Measurements from ENCODE around the gene CCDC97. TPM values are rescaled to one million over a fixed set of nuclear protein-coding genes. Genes with fewer than 3 reads are reported as not detected.
"Not testable (repeated sequence)": the region's sequence is repeated elsewhere in the genome, so short reads cannot be mapped to it uniquely, and the experiment has no call there.

The CCDC97 gene
- total and polyA plus RNA-seq, 2 donors, result 10.8 to 15.4 TPM

DNA sequence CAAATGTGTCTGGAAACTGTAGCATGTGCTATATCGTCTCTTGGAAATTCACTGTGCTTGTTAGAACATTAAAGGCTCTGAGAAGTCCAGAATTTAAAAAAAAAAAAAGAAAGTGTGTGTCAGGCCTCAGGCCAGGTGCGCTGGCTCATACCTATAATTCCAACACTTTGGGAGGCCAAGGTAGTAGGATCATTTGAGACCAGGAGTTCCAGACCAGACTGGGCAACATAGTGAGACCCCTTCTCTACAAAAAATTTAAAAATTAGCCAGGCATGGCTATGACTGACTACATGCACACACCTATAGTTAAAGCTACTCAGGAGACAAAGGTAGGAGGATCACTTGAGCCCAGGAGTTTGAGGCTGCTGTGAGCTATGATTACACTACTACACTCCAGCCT, 40.9 kb upstream of the CCDC97 start:
- H3K9me3 ChIP-seq (ENCODE audit: control insufficient read depth in 2 of 2, insufficient read depth in 1 of 2, low read length in 1 of 2), result no peaks in the 10 kb centered on the region
- 98% methylated on average over 2 of the region's 2 CpGs for WGBS
- H3K27me3 ChIP-seq (ENCODE audit: control insufficient read depth in 2 of 2, insufficient read depth in 1 of 2, low read length in 1 of 2), result no peaks in the 10 kb centered on the region
- no peak overlapping the region for H3K27ac ChIP-seq (ENCODE audit: low read depth in 1 of 2, low read length in 1 of 2)
- H3K4me3 ChIP-seq (ENCODE audit: low read length in 2 of 2), result no peak overlapping the region
- no peak for DNase-seq (ENCODE audit: low read depth in 6 of 9, low spot score in 9 of 9)
- peaks cover 17 to 23% of the 10 kb centered on the region in 2 donors for H3K4me1 ChIP-seq (ENCODE audit: control insufficient read depth in 2 of 2, insufficient read depth in 2 of 2, low read length in 2 of 2)
- peaks cover 61 to 67% of the 10 kb centered on the region in 2 donors for H3K36me3 ChIP-seq (ENCODE audit: control insufficient read depth in 2 of 2, insufficient read depth in 2 of 2, low read length in 1 of 2)

DNA sequence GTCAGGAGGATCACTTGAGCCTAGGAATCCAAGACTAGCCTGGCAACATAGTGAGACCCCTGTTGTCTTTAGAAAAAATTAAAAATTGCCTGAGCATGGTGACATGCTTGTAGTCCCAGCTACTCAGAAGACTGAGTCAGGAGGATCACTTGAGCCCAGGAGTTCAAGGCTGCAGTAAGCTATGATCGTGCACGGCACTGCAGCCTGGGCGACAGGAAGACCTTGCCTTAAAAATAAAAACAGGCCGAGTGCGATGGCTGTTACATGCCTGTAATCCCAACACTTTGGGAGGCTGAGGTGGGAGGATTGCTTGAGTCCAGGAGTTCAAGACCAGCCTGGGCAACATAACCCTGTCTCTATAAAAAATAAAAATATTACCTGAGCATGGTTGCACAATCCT, 40.4 kb upstream of the CCDC97 start:
- WGBS, result 97% methylated on average over 5 of the region's 5 CpGs
- Histone ChIP-seq H3K36me3 (ENCODE audit: control insufficient read depth in 2 of 2, insufficient read depth in 2 of 2, low read length in 1 of 2) (peaks cover 66 to 72% of the 10 kb centered on the region in 2 donors), H3K27ac (ENCODE audit: low read depth in 1 of 2, low read length in 1 of 2) (no peak overlapping the region), H3K27me3 (ENCODE audit: control insufficient read depth in 2 of 2, insufficient read depth in 1 of 2, low read length in 1 of 2) (no peaks in the 10 kb centered on the region), H3K9me3 (ENCODE audit: control insufficient read depth in 2 of 2, insufficient read depth in 1 of 2, low read length in 1 of 2) (no peaks in the 10 kb centered on the region), H3K4me1 (ENCODE audit: control insufficient read depth in 2 of 2, insufficient read depth in 2 of 2, low read length in 2 of 2) (peaks cover 17 to 23% of the 10 kb centered on the region in 2 donors), H3K4me3 (ENCODE audit: low read length in 2 of 2) (no peak overlapping the region)
- no peak for DNase-seq (ENCODE audit: low read depth in 6 of 9, low spot score in 9 of 9)

DNA sequence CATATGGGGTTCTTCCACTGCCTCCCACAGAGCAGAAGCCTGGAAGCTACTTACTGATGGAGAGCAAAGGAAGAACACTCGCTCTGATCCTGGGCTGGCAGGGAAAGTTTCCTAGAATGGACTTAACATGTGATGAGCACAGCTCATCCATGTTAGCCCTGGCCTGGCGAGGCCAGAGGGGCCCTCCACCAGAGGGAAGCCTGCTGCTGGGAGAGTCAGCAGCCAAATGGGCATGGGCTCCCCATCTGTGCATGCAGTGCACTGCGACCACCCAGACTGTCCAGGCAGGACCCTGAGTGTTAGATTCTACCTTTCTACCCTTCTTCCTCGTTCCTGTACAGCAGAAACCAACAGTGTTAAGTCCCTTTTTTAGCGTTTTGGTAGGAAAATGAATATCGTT, 36.9 kb upstream of the CCDC97 start:
- Histone ChIP-seq H3K4me1 (ENCODE audit: control insufficient read depth in 2 of 2, insufficient read depth in 2 of 2, low read length in 2 of 2) (no peaks in the 10 kb centered on the region), H3K27ac (ENCODE audit: low read depth in 1 of 2, low read length in 1 of 2) (no peak overlapping the region), H3K36me3 (ENCODE audit: control insufficient read depth in 2 of 2, insufficient read depth in 2 of 2, low read length in 1 of 2) (peaks cover 92% of the 10 kb centered on the region in 2 donors), H3K4me3 (ENCODE audit: low read length in 2 of 2) (no peak overlapping the region), H3K27me3 (ENCODE audit: control insufficient read depth in 2 of 2, insufficient read depth in 1 of 2, low read length in 1 of 2) (no peaks in the 10 kb centered on the region), H3K9me3 (ENCODE audit: control insufficient read depth in 2 of 2, insufficient read depth in 1 of 2, low read length in 1 of 2) (no peaks in the 10 kb centered on the region)
- 96% methylated on average over 6 of the region's 6 CpGs for WGBS
- no peak for DNase-seq (ENCODE audit: low read depth in 6 of 9, low spot score in 9 of 9)

DNA sequence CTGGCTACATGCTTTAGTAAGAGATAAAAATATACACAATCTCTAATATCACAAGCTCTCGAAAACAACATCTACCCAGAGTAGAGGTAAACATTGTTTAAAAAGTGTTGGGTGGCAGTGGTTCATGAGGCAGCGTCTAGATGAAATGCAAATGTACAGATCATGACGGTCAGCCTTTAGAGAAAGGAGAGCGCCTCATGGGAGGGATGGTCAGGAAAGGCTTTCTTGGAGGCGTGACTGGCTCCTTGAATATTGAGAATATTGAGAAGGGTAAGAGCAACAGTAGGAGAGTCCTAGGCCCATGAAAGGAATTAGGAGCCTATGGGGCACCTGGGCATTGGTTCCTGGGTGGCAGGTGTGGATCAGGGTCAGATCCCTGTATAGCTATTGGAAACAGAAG, 35.2 kb upstream of the CCDC97 start:
- H3K36me3 ChIP-seq (ENCODE audit: control insufficient read depth in 2 of 2, insufficient read depth in 2 of 2, low read length in 1 of 2), result peaks cover 92 to 94% of the 10 kb centered on the region in 2 donors
- H3K27me3 ChIP-seq (ENCODE audit: control insufficient read depth in 2 of 2, insufficient read depth in 1 of 2, low read length in 1 of 2), result no peaks in the 10 kb centered on the region
- H3K4me1 ChIP-seq (ENCODE audit: control insufficient read depth in 2 of 2, insufficient read depth in 2 of 2, low read length in 2 of 2), result no peaks in the 10 kb centered on the region
- H3K4me3 ChIP-seq (ENCODE audit: low read length in 2 of 2), result no peak overlapping the region
- WGBS, result 98% methylated on average over 5 of the region's 5 CpGs
- DNase-seq (ENCODE audit: low read depth in 6 of 9, low spot score in 9 of 9), result no peak
- no peak overlapping the region for H3K27ac ChIP-seq (ENCODE audit: low read depth in 1 of 2, low read length in 1 of 2)
- H3K9me3 ChIP-seq (ENCODE audit: control insufficient read depth in 2 of 2, insufficient read depth in 1 of 2, low read length in 1 of 2), result no peaks in the 10 kb centered on the region

DNA sequence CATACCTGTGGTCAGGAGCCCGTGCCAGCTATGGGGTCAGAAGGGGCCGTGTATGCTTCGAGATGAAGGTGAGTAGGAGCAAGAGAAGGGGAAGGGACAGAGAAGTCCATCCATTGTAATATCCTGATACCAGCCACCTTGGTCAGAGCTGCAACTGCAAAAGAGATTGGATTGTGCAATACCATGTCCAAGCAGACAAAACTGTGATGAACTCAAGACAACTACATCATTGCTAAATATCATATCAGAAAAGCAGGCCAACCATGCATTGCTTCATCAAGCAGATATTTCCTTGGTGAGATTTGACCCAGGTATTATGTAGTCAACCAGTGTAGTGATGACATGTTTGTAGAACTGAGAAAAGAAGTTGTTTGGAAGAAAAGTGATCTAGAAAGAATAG, 33.7 kb upstream of the CCDC97 start:
- no peak for DNase-seq (ENCODE audit: low read depth in 6 of 9, low spot score in 9 of 9)
- no peaks in the 10 kb centered on the region for H3K4me1 ChIP-seq (ENCODE audit: control insufficient read depth in 2 of 2, insufficient read depth in 2 of 2, low read length in 2 of 2)
- H3K4me3 ChIP-seq (ENCODE audit: low read length in 2 of 2), result no peak overlapping the region
- H3K27ac ChIP-seq (ENCODE audit: low read depth in 1 of 2, low read length in 1 of 2), result no peak overlapping the region
- H3K36me3 ChIP-seq (ENCODE audit: control insufficient read depth in 2 of 2, insufficient read depth in 2 of 2, low read length in 1 of 2), result peaks cover 93 to 95% of the 10 kb centered on the region in 2 donors
- H3K27me3 ChIP-seq (ENCODE audit: control insufficient read depth in 2 of 2, insufficient read depth in 1 of 2, low read length in 1 of 2), result no peaks in the 10 kb centered on the region
- WGBS, result 93% methylated on average over 3 of the region's 3 CpGs
- H3K9me3 ChIP-seq (ENCODE audit: control insufficient read depth in 2 of 2, insufficient read depth in 1 of 2, low read length in 1 of 2), result no peaks in the 10 kb centered on the region

DNA sequence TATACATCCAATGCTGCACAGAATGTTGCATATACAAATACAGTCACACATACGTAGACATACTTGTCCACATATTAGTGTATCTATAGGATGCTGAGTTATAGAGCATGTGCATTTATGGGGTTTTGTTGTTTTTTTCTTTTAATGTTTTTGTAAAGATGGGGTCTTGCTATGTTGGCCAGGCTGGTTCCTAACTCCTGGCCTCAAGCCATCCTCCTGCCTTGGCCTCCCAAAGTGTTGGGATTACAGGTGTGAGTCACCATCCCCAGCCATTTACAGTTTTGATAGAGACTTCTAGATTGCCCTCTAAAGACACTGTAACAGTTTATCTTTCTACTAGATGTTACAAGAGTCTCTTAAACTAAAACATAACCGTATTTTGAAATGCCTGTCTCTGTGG, 31.5 kb upstream of the CCDC97 start:
- 98% methylated on average over 2 of the region's 2 CpGs for WGBS
- DNase-seq (ENCODE audit: low read depth in 6 of 9, low spot score in 9 of 9), result no peak
- H3K9me3 ChIP-seq (ENCODE audit: control insufficient read depth in 2 of 2, insufficient read depth in 1 of 2, low read length in 1 of 2), result no peaks in the 10 kb centered on the region
- H3K36me3 ChIP-seq (ENCODE audit: control insufficient read depth in 2 of 2, insufficient read depth in 2 of 2, low read length in 1 of 2), result peaks cover 88 to 92% of the 10 kb centered on the region in 2 donors
- H3K4me1 ChIP-seq (ENCODE audit: control insufficient read depth in 2 of 2, insufficient read depth in 2 of 2, low read length in 2 of 2), result no peaks in the 10 kb centered on the region
- no peaks in the 10 kb centered on the region for H3K27me3 ChIP-seq (ENCODE audit: control insufficient read depth in 2 of 2, insufficient read depth in 1 of 2, low read length in 1 of 2)
- no peak overlapping the region for H3K4me3 ChIP-seq (ENCODE audit: low read length in 2 of 2)
- H3K27ac ChIP-seq (ENCODE audit: low read depth in 1 of 2, low read length in 1 of 2), result no peak overlapping the region

DNA sequence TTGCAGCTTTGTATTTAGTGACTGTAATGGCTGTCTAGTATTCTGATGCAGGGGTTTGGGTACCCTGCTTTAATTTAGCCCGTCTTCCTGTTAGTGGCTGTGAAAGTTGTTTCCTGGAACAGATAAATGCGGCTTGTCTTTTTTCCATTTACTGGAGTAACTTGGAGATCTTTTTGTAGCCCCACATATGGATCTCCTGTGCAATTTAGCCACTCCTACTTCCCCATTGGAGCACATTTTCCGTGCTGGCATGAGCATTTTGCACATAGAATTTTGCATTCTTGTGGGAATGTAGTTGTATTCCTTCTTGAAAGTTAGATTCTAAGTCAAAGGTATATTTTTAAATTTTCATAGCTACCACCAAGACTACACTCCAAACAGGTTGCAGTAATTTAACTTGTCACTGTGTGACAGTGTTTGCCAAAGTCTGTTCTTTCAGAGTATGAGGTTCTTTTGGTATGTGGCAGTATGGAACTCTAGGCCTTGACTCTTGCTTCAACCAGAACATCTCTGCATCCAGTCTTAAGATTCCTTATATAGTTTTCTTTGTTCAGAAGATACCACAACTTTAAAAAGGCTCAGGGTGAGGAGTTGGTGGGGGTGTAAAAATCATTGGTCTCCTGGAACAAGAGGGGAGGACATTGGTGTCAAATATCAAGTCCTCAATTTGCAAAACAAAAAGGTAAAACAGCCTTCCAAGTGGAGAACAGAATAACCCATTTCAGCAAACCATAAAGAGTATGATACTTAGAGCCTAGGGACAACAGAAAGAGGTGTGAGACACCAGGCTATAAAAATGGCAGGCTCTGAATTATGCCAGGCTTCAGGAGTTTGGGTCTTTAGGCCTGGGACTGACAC, 21.1 kb upstream of the CCDC97 start:
- no peaks in the 10 kb centered on the region for H3K27me3 ChIP-seq (ENCODE audit: control insufficient read depth in 2 of 2, insufficient read depth in 1 of 2, low read length in 1 of 2)
- DNase-seq (ENCODE audit: low read depth in 6 of 9, low spot score in 9 of 9), result no peak
- H3K36me3 ChIP-seq (ENCODE audit: control insufficient read depth in 2 of 2, insufficient read depth in 2 of 2, low read length in 1 of 2), result peaks cover 88 to 89% of the 10 kb centered on the region in 2 donors
- no peak overlapping the region for H3K4me3 ChIP-seq (ENCODE audit: low read length in 2 of 2)
- H3K27ac ChIP-seq (ENCODE audit: low read depth in 1 of 2, low read length in 1 of 2), result no peak overlapping the region
- no peaks in the 10 kb centered on the region for H3K4me1 ChIP-seq (ENCODE audit: control insufficient read depth in 2 of 2, insufficient read depth in 2 of 2, low read length in 2 of 2)
- 97% methylated on average over 3 of the region's 3 CpGs for WGBS
- H3K9me3 ChIP-seq (ENCODE audit: control insufficient read depth in 2 of 2, insufficient read depth in 1 of 2, low read length in 1 of 2), result no peaks in the 10 kb centered on the region

DNA sequence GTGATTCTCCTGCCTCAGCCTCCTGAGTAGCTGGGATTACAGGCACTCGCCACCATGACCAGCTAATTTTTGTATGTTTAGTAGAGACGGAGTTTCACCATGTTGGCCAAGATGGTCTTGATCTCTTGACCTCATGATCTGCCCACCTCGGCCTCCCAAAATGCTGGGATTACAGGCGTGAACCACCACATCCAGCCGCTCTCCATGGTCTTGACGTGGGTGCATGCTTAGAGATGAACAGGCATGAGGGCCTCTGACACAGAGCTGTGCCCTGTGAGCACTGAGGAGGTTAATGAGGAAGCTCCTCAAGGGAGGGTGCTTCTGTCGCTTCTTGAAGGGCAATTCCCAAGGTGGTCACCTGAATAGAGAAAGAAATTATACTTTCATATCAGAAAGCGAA, 20.2 kb upstream of the CCDC97 start:
- H3K36me3 ChIP-seq (ENCODE audit: control insufficient read depth in 2 of 2, insufficient read depth in 2 of 2, low read length in 1 of 2), result peaks cover 88 to 90% of the 10 kb centered on the region in 2 donors
- DNase-seq (ENCODE audit: low read depth in 6 of 9, low spot score in 9 of 9); H3K4me3 ChIP-seq (ENCODE audit: low read length in 2 of 2); H3K27ac ChIP-seq (ENCODE audit: low read depth in 1 of 2, low read length in 1 of 2); H3K27me3 ChIP-seq (ENCODE audit: control insufficient read depth in 2 of 2, insufficient read depth in 1 of 2, low read length in 1 of 2); H3K9me3 ChIP-seq (ENCODE audit: control insufficient read depth in 2 of 2, insufficient read depth in 1 of 2, low read length in 1 of 2); H3K4me1 ChIP-seq (ENCODE audit: control insufficient read depth in 2 of 2, insufficient read depth in 2 of 2, low read length in 2 of 2): not testable (repeated sequence)
- whole genome bisulfite sequencing, result 97% methylated on average over 8 of the region's 8 CpGs

DNA sequence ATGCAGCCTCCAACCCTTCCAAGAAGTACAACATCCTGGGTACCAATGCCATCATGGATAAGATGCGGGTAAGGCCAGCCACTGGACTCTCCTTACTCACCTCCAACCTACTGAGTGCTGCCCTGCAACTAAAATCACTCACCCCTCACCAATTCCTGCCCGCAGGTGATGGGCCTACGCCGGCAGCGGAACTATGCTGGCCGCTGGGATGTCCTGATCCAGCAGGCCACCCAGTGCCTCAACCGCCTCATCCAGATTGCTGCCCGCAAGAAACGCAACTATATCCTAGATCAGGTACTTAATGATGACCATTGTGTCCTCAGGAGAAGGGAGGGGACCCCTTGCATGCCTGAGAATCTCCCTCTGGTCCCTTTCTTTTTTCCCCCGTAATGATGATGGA, 15.6 kb upstream of the CCDC97 start:
- peaks cover 1 to 17% of the 10 kb centered on the region in 2 donors for H3K4me1 ChIP-seq (ENCODE audit: control insufficient read depth in 2 of 2, insufficient read depth in 2 of 2, low read length in 2 of 2)
- H3K27me3 ChIP-seq (ENCODE audit: control insufficient read depth in 2 of 2, insufficient read depth in 1 of 2, low read length in 1 of 2), result no peaks in the 10 kb centered on the region
- no peak overlapping the region for H3K4me3 ChIP-seq (ENCODE audit: low read length in 2 of 2)
- H3K36me3 ChIP-seq (ENCODE audit: control insufficient read depth in 2 of 2, insufficient read depth in 2 of 2, low read length in 1 of 2), result peaks cover 94 to 97% of the 10 kb centered on the region in 2 donors
- DNase-seq (ENCODE audit: low read depth in 6 of 9, low spot score in 9 of 9), result no peak
- 98% methylated on average over 10 of the region's 10 CpGs for WGBS
- no peaks in the 10 kb centered on the region for H3K9me3 ChIP-seq (ENCODE audit: control insufficient read depth in 2 of 2, insufficient read depth in 1 of 2, low read length in 1 of 2)
- no peak overlapping the region for H3K27ac ChIP-seq (ENCODE audit: low read depth in 1 of 2, low read length in 1 of 2)

Data from thymus (tissue), 11 donors.